K562 (cell line): ENCODE data around the gene TTC39A. TPM values are rescaled to one million over a fixed set of nuclear protein-coding genes. Genes with fewer than 3 reads are reported as not detected.
"Not testable (repeated sequence)": the region's sequence is repeated elsewhere in the genome, so short reads cannot be mapped to it uniquely, and the experiment has no call there.

Experiments
- ATAC-seq: fragments of 200-7000 bp; cut with Tn5 transposase; 3 replicates; pipeline ENCODE4 v1.9.1; 2020; ENCODE audit warnings: moderate library complexity
- BruUV-seq: library from RNA; stranded (reverse); fragments of 400-500 nt; replicated peaks from 2 replicates; lab custom pipeline; 2021; lab: Mats Ljungman, UMichigan
- CTCF ChIA-PET: fragments of 300-600 bp; formaldehyde crosslinking; extraction: SDS; loops from one replicate; lab custom pipeline; 2021; ENCODE audit warnings: low intra/inter-chr PET ratio; lab: Yijun Ruan, JAX
- POLR2A ChIA-PET: fragments of 300-600, 350-650 bp; sonication (Branson Sonifier 250); formaldehyde crosslinking; extraction: SDS; loops from one replicate; lab custom pipeline; 2021; ENCODE audit warnings: antibody characterized with exemption, inconsistent platforms; lab: Yijun Ruan, JAX
- DNase-seq, 4 experiments: peaks; one replicate each; pipeline versions ENCODE4 v3.0.0 to v3.0.0-alpha.2; 2011 to 2018; ENCODE audit warnings: low spot score in 3 of 4, mixed read lengths in 3 of 4; ENCODE audit errors: extremely low read depth in 1 of 4
- FAIRE-seq: peaks from 2 replicates; lab custom pipeline; 2011; peaks lifted over from hg19 to GRCh38; lab: Jason Lieb, UNC
- H2AFZ ChIP-seq: 2 replicates; pipeline ENCODE4 v1.6.0; 2011; ENCODE audit warnings: low read depth, low read length, control low read depth, inconsistent platforms
- H3K27ac ChIP-seq: fragments of 200-600 bp; 3 replicates; pipeline ENCODE4 v1.8.0; 2011; ENCODE audit warnings: low read depth, mild to moderate bottlenecking, control low read depth, inconsistent platforms, low read length, moderate library complexity, mixed read lengths; ENCODE audit errors: extremely low read depth
- H3K27me3 ChIP-seq, 2 experiments: fragments of 300-600 bp in 1 of 2; 2 replicates in 1 of 2; 3 replicates in 1 of 2; pipeline versions ENCODE4 v1.6.0 to v1.8.0; 2011; ENCODE audit warnings: inconsistent platforms in 2 of 2, low read length in 2 of 2, mild to moderate bottlenecking in 1 of 2, mixed read lengths in 1 of 2, moderate library complexity in 1 of 2; ENCODE audit not compliant: control insufficient read depth in 2 of 2, insufficient read depth in 2 of 2
- H3K36me3 ChIP-seq: fragments of 300-600 bp; 3 replicates; pipeline ENCODE4 v1.8.0; 2011; ENCODE audit warnings: mild to moderate bottlenecking, low read length, inconsistent platforms; ENCODE audit not compliant: control insufficient read depth, insufficient read depth
- H3K4me1 ChIP-seq, 2 experiments: fragments of 200-600 bp in 1 of 2; replicated peaks in 1 of 2; 2 replicates in 1 of 2; 3 replicates in 1 of 2; pipeline versions ENCODE4 v1.5.1 to v1.8.0; 2011; ENCODE audit warnings: inconsistent platforms in 2 of 2, low read length in 2 of 2, mild to moderate bottlenecking in 1 of 2, mixed read lengths in 1 of 2, moderate library complexity in 1 of 2; ENCODE audit not compliant: control insufficient read depth in 2 of 2, insufficient read depth in 2 of 2
- H3K4me2 ChIP-seq: 2 replicates; pipeline ENCODE4 v1.6.1; 2011; ENCODE audit warnings: low read length, control low read depth, inconsistent platforms, mixed read lengths; ENCODE audit not compliant: insufficient read depth
- H3K4me3 ChIP-seq: fragments of 200-600 bp; sonication (generic), shearing (Covaris generic); 2 replicates; pipeline ENCODE4 v1.5.1; 2016; ENCODE audit warnings: control low read depth, inconsistent platforms
- H3K79me2 ChIP-seq: fragments of 200-600 bp; 3 replicates; pipeline ENCODE4 v1.8.0; 2011; ENCODE audit warnings: low read length, inconsistent platforms; ENCODE audit not compliant: control insufficient read depth, insufficient read depth
- H3K9ac ChIP-seq, 2 experiments: 2 replicates each; pipeline versions ENCODE4 v1.6.0 to v1.6.1; 2011; ENCODE audit warnings: low read depth in 2 of 2, low read length in 2 of 2, control low read depth in 1 of 2, inconsistent platforms in 1 of 2, mild to moderate bottlenecking in 1 of 2, mixed read lengths in 1 of 2; ENCODE audit not compliant: insufficient read depth in 1 of 2
- H3K9me1 ChIP-seq: one replicate; pipeline ENCODE4 v1.6.0; 2011; ENCODE audit warnings: inconsistent platforms, mild to moderate bottlenecking, low read length, moderate library complexity; ENCODE audit not compliant: control insufficient read depth, insufficient read depth
- H3K9me3 ChIP-seq: replicated peaks from 2 replicates; pipeline ENCODE4 v1.5.1; 2011; ENCODE audit warnings: low read depth, low read length, inconsistent platforms; ENCODE audit not compliant: control insufficient read depth, insufficient read depth
- H4K20me1 ChIP-seq: replicated peaks from 2 replicates; pipeline ENCODE4 v1.6.1; 2011; ENCODE audit warnings: low read length, inconsistent platforms, mixed read lengths; ENCODE audit not compliant: control insufficient read depth, insufficient read depth
- CEBPB ChIP-seq: fragments of 450-650 bp; IDR thresholded peaks from 2 replicates; pipeline ENCODE4 v1.6.1; 2016; ENCODE audit warnings: missing genetic modification characterization, missing compliant biosample characterization
- GABPB2 ChIP-seq: fragments of 250-450 bp; sonication (Bioruptor Pico); conservative IDR thresholded peaks from 2 replicates; pipeline ENCODE4 v1.5.1; 2021; ENCODE audit warnings: mild to moderate bottlenecking
- RBFOX2 ChIP-seq: fragments of 200-400 bp; formaldehyde crosslinking; IDR thresholded peaks from 2 replicates; pipeline ENCODE4 v1.6.1; 2017; ENCODE audit warnings: low read depth, mild to moderate bottlenecking, low read length, moderate library complexity
- WGBS: fragments of 100-300 bp; shearing (Covaris generic); methylation state at CpG from one replicate; pipeline ENCODE4 v1.1.6; 2016; ENCODE audit warnings: low coverage, mixed read lengths; ENCODE audit not compliant: insufficient coverage; ENCODE audit errors: missing lambda C conversion rate; 5-methylcytosine and 5-hydroxymethylcytosine counted together
- in situ Hi-C: fragments of 300-500 bp; cut with MboI; formaldehyde crosslinking; loops from 4 replicates; pipeline ENCODE4 v1.15.0; 2018; ENCODE audit warnings: inconsistent platforms, mixed read lengths
- intact Hi-C: fragments of 100-400 bp; cut with micrococcal nuclease; formaldehyde crosslinking; loops from 2 replicates; pipeline ENCODE4 v1.14.2; 2022
- polyA plus RNA-seq, 8 experiments: library from polyadenylated mRNA; depleted of rRNA in 4 of 8; stranded (reverse) in 5 of 8; unstranded in 3 of 8; fragments of >200 nt; fragmentation: Nextera tagmentation in 2 of 8; fragmentation: Illumina TruSeq in 1 of 8; extraction: Ambion mirVana in 2 of 8; extraction: Trizol in 1 of 8; gene quantifications; 2 replicates each; pipeline versions ENCODE4 v1.2.1 to v1.2.3, GENCODE V29; 2011 to 2014; ENCODE audit warnings: inconsistent platforms in 1 of 8, missing spikeins in 1 of 8
- total RNA-seq, 7 experiments: library from RNA; depleted of rRNA in 6 of 7; stranded (reverse); fragments of >200 nt in 6 of 7; fragmentation: Illumina TruSeq in 2 of 7; extraction: Trizol in 2 of 7; gene quantifications; 2 replicates each; pipeline versions ENCODE4 v1.2.1 to v1.2.3, GENCODE V29; 2011 to 2021; ENCODE audit warnings: low replicate concordance in 1 of 7

TTC39A gene
- total and polyA plus RNA-seq, 9 of the 15 experiments (the other 6 are each of a cell fraction or from before 2014, with no cell fraction given), result 0.18 to 0.82 (median 0.35) TPM

- in situ Hi-C loops, intact Hi-C loops, H3K9me1 ChIP-seq, FAIRE-seq, H3K4me2 ChIP-seq, H2AFZ ChIP-seq, DNase-seq, H3K9me3 ChIP-seq, H3K36me3 ChIP-seq, H3K27me3 ChIP-seq, H3K4me3 ChIP-seq, ATAC-seq, CTCF ChIA-PET, H3K27ac ChIP-seq, H3K9ac ChIP-seq, BruUV-seq: not testable (repeated sequence)
- Histone ChIP-seq H4K20me1 (peaks cover 18% of the 10 kb centered on the region; the same call in 1 of the 2 replicates), H3K79me2 (peaks cover 68% of the 10 kb centered on the region), H3K4me1 (peaks cover 6 to 12% of the 10 kb centered on the region in 2 experiments; a peak in 3 of 5 replicates)
- POLR2A ChIA-PET, result interaction anchor here (0.7 kb wide), 1 partner anchor 15 kb away, joined by 5 read pairs; the partner anchor contains the start of gene RNF11
- TF ChIP-seq RBFOX2, result peak; percentile 23; the same call in 1 of the 2 replicates
- 98% methylated on average over 13 of the region's 14 CpGs for WGBS
These were observed 79.6 kb downstream of the TTC39A start for GRCh38 chr1:51250729-51251128.

DNA sequence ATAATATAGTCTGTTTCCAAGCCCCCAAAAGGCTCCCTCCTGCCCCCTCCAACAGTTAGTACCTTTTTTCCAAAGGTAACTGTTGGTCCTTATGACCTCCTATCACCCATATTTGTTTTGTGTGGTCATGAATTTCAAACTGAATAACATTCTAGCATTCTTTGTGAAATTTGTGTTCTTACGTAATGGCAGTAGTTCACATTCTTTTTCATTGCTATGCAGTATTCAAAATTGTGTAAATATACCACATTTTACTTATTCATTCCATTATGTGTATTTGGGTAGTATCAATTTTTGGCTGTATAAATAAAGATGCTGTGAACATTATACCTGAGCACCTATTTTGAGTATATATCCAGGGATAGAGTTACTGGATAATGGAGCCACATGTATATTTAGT is 80.9 kb downstream of the TTC39A start:
- Histone ChIP-seq H3K9me3 (no peaks in the 10 kb centered on the region), H3K9me1 (peaks cover 4% of the 10 kb centered on the region), H4K20me1 (peaks cover 17% of the 10 kb centered on the region; the same call in 1 of the 2 replicates), H3K4me2 (no peak overlapping the region), H3K9ac (no peak overlapping the region), H3K4me1 (peaks cover 6 to 12% of the 10 kb centered on the region in 2 experiments; a peak in 3 of 5 replicates), H3K4me3 (no peak overlapping the region), H3K36me3 (peaks cover 3% of the 10 kb centered on the region; the same call in 1 of the 3 replicates), H3K79me2 (peaks cover 71% of the 10 kb centered on the region), H2AFZ (no peak overlapping the region), H3K27ac (no peak overlapping the region), H3K27me3 (no peaks in the 10 kb centered on the region)
- FAIRE-seq, result peak; percentile 48
- TF ChIP-seq CEBPB (tag) (peak; percentile 41; the same call in 1 of the 2 replicates), GABPB2 (CRISPR knock-in tag) (no peak)
- CTCF ChIA-PET, result no interaction called here
- DNase-seq, result no peak
- in situ Hi-C loops, result no loop called here
- no peak for ATAC-seq
- BruUV-seq, result no TSS peak
- intact Hi-C loops, result no loop called here
- WGBS, result 94% methylated on average over 1 of the region's 1 CpG
- POLR2A ChIA-PET, result interaction anchor here (0.6 to 1.3 kb wide), 3 partner anchors 11 to 77 kb away, joined by 3 to 6 read pairs (median 4); partner anchors contain the start of gene RNF11
